Stimulated activated CD4-positive, alpha-beta T cell treated with anti-CD3 and anti-CD28 coated beads, TNF-alpha, amount 100 ng/mL, for 24 hours (primary cell): Measurements from ENCODE around the gene ASB6.

Source experiments
- DNase-seq, 3 experiments: peaks; one replicate each; pipeline ENCODE4 v3.0.0-alpha.2; 2020; ENCODE audit warnings: low read depth in 3 of 3

The ASB6 gene

DNA sequence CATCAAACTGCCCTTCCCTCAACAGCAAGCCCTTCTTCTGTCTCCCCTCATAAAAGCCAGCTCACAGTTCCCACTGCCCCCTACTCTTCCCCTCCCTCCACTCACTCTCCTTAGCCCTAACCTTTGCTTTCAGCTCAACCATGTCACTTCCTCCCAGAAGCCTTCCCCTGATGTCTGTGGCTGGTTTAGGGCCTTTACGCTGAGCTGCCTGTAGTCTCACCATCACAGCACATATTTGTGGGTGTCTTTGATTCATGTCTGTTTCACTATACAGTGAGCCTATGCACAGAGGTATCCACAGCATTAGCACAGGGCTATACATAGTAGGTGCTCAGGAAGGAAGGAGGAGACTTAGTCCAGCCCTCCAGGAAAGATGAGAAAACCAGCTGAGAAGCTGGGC, 55.7 kb downstream of the ASB6 start:
- no peak for DNase-seq

DNA sequence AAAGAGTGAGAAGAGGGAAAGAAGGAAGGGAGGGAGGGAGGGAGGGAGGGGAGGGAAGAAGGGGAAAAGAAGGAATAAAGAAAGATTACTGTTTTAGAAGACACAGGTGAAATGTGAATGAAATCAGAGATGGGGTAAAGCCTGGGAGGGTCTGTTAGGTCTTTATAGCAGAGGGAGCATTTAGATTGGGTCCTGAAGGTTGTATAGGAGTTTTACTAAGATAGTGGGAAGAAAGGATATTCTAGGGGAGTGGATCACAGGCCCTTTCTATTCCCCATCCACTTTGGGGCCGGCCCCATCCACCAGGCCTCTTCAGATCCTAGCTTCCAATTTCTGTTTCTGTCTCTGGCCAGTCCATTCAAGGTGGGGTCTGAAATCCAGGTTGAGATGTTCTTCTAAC, 56.6 kb downstream of the ASB6 start:
- no peak for DNase-seq
